NCI-H2196 (cell line): ENCODE data around the gene JAG2.
"Not testable (repeated sequence)": the region's sequence is repeated elsewhere in the genome, so short reads cannot be mapped to it uniquely, and the experiment has no call there.

Source experiments
- DNase-seq: peaks from one replicate; lab custom pipeline; 2025; ENCODE audit not compliant: unreplicated experiment; lab: John Stamatoyannopoulos, UW

The JAG2 gene

DNA sequence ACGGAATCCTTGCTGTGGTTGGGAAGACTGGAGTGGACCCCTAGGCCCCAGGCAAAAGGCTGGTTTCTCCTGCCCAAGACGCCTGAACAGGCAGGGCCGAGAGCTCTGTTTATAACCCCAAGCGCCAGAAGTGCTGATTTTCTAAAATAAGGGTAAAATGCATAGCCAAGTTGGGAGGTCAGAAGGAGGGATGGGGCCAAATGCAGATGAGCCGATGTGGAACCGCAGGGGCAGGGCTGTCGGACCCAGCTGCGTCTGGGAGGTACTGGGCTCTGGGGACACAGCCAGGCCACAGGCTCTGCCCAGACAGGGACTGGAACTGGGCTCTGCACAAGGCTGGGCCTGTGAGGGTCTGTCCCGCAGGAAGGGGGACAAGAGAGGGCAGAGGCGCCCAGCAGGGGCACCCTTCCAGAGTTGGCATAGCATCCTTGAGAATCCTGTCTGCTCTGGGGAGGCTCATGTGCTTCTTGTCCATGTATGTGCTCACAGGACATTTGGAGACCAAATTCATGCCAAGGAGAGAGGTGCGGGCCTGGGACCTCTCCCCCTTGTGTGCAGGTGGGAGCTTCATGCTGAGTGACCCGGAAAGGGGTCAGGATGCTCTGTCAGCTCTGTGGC is 49.1 kb downstream of the JAG2 start:
- DNase-seq: no peak

DNA sequence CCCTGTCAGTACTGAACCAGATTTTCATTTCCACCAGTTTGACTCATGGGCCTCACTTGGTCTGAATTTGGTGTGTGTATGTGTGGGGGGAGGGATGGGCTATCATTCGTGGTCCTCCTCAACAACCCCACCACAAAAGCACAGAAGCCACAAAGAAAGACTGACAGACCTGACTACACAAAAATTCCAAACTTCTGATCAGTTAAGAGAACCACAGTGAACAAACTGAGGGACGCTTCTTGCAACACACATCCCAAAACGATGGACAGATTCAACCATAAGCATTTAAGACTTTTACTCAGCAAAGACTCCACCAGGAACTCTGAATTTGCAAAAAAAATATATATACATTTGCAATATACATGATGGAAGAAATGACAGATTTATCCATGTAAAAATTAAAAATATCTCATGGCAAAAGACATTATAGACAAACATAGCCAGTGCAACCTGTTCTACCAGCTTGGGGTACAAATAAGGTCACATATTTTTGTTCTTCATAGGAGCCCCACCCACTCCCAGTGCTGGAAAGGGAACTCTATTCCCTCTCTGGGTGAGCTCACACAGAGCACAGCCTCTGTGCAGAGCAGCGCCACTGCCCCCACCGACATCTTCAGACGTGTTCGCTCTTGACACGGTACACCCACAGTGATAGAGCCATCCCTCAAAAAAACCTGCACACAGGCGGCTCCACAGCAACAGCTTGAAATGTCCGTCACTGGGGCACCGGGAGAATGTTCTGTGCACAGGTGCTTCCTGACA is 49.7 kb downstream of the JAG2 start:
- DNase-seq: no peak

GRCh38 chr14:105117710-105118385 is 50.7 kb downstream of the JAG2 start:
- DNase-seq: no peak

GRCh38 chr14:105117257-105117646 is 51.3 kb downstream of the JAG2 start:
- no peak for DNase-seq

DNA sequence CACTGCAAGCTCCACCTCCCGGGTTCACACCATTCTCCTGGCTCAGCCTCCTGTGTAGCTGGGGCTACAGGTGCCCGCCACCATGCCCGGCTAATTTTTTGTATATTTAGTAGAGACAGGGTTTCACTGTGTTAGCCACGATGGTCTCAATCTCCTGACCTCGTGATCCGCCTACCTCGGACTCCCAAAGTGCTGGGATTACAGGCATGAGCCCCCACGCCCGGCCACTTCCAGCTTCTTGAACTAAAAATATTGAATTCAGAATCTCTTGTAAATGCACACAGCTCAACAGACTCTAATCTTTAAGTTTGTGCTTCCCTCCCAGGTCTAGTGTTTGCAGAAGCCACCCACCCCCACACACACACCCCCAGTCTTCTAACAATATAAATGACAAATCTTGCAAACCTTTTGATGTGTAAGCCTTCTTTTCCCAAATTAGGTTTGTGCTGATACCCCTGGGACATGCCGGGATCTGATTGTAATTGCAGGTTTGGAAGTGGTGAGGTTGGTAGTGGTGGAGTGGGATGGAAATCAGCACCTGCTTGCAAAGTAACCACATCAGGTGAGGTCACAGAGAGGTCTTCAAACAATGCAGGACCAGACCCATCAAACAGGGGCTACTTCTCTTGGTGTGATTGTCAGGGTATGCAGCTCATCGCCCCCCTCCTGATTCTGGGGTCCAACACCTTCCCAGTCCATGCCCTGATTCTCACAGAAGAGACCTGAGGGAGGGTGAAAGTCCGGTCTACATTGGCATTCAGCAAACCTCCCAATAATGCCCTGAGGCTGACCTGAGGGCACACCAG is 51.9 kb downstream of the JAG2 start:
- DNase-seq: no peak

- DNase-seq: not testable (repeated sequence)
Observed at GRCh38 chr14:105109243-105109642, 59.3 kb downstream of the JAG2 start.

GRCh38 chr14:105108516-105108864 is 60.1 kb downstream of the JAG2 start:
- DNase-seq: no peak

DNA sequence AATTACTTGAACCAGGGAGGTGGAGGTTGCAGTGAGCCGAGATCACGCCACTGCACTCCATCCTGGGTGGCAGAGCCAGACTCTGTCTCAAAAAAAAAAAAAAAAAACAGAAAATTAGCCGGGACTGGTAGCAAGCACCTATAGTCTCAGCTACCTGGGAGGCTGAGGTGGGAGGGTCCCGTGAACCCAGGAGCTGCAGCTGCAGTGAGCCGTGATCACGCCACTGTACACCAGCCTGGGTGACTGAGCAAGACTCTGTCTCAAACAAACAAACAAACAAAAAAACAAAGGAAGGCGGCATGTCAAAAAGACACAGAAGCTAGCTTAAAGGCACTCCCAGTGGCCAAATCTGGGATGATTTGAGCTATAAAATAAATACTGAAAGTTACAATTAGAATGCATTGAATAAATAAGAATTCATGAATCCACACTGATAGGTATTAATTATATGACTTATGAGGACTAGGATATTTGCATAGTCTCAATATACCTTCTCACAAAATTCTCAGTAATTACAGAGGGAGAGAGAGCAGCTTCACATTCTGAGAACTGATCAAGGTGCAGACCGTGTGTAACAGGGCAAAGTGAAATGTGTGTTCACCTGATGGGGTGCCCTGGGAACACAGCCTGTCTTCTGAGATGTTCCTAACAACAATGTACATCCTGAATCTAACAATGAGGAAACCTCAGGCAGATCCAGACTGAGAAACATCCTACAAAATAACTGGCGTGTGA is 60.6 kb downstream of the JAG2 start:
- no peak for DNase-seq

DNA sequence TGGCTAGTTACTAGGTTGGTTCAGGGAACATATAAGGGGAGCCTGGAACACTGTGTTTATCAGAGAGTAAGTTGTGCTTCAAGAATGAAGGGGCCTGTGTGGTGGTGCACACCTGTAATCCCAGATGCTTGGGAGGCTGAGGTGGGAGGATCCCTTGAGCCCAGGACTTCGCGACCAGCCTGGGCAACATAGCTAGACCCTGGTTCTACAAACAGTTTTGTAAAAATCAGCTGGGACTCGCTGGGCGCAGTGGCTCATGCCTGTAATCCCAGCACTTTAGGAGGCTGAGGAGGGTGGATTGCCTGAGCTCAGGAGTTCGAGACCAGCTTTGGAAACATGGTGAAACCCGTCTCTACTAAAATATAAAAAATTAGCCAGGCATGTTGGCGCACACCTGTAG is 61.2 kb downstream of the JAG2 start:
- DNase-seq: no peak

GRCh38 chr14:105105158-105105557 is 63.4 kb downstream of the JAG2 start:
- no peak for DNase-seq

DNA sequence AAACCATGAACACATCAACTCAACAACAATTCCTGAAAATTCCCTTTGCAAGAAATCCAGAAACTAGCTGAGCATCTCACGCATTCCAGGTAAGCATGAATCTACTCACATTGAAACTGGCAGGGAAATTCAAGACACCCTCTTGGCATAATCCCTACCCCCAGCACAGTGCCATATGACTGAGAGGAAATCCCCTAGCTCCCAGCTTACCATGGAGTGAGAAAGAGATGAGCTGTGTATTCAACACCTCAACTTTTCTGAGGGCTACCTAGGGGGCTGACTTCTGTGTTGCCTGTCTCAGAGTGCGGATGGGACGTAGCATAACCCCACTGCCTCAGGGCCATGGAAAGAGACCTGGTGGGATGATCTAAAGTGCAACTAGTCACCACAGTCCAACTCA is 65.7 kb downstream of the JAG2 start:
- DNase-seq: no peak

DNA sequence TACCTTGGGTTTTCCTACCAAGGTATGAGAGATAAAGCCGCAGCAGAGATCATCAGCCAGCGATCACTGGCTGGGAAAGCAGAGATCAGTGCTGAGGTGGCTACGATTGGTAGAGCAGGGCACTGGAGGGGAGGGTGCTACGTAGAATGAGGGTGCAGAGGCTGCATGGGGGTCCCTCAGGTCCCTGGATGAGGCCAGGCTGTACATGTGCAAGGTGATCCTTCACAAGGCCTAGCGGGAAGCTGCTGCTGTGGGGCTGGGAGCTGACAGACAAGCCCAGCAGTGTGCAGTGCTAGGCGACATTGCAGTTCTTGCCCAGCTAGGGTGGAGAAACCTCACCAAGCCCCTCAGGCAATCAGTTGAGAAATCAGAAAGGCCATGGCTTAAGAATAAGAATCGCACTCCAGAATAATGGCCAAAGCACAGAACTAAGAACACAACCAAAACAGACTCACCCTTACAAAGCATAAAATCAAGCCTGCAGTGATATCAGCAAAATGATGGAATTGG is 66.2 kb downstream of the JAG2 start:
- no peak for DNase-seq

- no peak for DNase-seq
Observed at GRCh38 chr14:105100910-105101309, 67.7 kb downstream of the JAG2 start.

- no peak for DNase-seq
Observed at GRCh38 chr14:105099778-105100177, 68.8 kb downstream of the JAG2 start.

DNA sequence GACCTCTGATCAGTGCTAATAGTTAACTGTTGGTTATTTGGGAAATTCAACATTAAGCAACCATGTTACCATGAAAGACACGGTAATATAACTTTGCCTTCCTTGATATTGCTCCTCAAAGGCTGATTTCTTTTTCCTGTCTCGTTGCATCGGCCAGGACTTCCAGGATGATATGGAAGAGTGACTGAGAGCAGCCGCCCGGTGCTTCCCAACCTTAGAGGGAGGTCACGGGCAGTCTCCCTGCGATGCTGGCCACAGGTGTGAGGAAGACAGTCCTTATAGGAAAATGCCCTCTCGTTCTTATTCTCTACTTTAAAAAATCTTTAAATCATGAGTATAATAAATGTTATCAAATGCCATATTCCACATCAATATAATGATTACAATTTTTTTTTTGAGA is 70.3 kb downstream of the JAG2 start:
- DNase-seq: no peak

DNA sequence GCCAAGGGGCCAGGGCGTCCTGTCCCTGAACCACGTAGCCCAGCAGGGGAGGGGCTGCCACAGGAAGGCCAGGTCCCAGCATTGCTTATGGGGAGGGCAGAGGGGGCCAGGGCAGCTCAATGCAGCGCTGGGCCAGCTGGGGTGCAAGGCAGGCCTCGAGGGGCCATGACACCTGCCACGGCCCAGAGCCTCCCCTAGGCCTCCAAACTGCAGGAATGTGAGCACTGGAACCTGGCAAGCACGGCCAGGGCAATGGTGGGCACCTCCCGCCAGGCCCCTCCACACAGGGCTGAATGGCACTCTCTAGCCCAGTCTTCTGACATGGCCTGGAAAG is 70.8 kb downstream of the JAG2 start:
- no peak for DNase-seq

GRCh38 chr14:105096206-105096875 is 72.2 kb downstream of the JAG2 start:
- no peak for DNase-seq

GRCh38 chr14:105095236-105095805 is 73.3 kb downstream of the JAG2 start:
- no peak for DNase-seq

DNA sequence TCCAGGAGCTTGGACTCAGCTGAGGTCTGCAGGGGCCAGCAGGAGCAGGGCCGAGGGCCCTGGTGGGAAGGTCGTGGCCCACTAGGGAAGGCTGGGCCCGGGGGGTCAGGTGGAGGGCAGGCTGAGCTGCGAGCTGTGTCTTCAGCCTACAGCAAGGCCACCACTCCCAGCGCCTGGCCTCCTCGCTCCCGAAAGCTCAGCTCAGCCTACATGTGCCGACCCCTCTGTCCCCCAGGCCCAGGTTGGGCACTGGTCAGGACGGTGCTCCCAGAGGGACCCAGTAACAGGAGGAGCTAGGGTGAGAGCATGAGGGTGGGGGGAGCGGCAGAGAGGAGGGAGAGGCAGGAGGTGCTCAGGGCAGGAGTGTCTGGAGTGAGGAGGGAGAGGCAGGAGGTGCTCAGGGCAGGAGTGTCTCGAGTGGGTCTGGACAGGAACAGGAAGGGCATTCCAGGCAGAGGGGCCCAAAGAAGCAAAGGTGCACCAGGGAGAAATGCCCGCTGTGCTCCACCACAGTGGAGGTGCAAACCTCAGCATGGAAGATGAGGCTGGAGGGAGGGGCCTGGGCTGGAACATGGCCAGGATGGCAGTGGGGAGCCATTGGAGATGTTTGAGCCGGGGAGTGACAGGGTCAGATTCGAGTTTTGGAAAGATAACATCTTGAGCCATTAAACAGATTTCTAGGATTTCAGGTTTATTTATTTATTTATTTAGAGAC is 74.2 kb downstream of the JAG2 start:
- DNase-seq: no peak
